Immature natural killer cell (primary cell): Measurements from ENCODE around the gene ADAMTS15. TPM values are rescaled to one million over a fixed set of nuclear protein-coding genes. Genes with fewer than 3 reads are reported as not detected.

Source experiments
- DNase-seq, 3 donors: peaks; one replicate each; pipeline ENCODE4 v3.0.0; 2022; ENCODE audit warnings: mixed read lengths in 1 of 3
- H3K27ac Mint-ChIP-seq, 6 donors: one replicate each; pipeline ENCODE4 v1.8.0; 2020; ENCODE audit warnings: mixed read lengths in 6 of 6, mild to moderate bottlenecking in 5 of 6, inconsistent platforms in 4 of 6, moderate library complexity in 3 of 6
- H3K27me3 Mint-ChIP-seq, 3 donors: one replicate each; pipeline ENCODE4 v1.8.0; 2020 to 2021; ENCODE audit warnings: low read depth in 3 of 3, mild to moderate bottlenecking in 3 of 3, mixed read lengths in 3 of 3, moderate library complexity in 3 of 3, inconsistent platforms in 1 of 3
- H3K36me3 Mint-ChIP-seq, 3 donors: one replicate each; pipeline ENCODE4 v1.8.0; 2020; ENCODE audit warnings: mixed read lengths in 3 of 3, inconsistent platforms in 2 of 3, mild to moderate bottlenecking in 2 of 3
- H3K4me1 Mint-ChIP-seq, 2 donors: one replicate each; pipeline ENCODE4 v1.8.0; 2020; ENCODE audit warnings: inconsistent platforms in 2 of 2, mild to moderate bottlenecking in 2 of 2, mixed read lengths in 2 of 2, moderate library complexity in 1 of 2
- H3K4me3 Mint-ChIP-seq, 5 donors: one replicate each; pipeline ENCODE4 v1.8.0; 2020; ENCODE audit warnings: mild to moderate bottlenecking in 5 of 5, mixed read lengths in 5 of 5, inconsistent platforms in 3 of 5, moderate library complexity in 3 of 5
- H3K9me3 Mint-ChIP-seq, 6 donors: one replicate each; pipeline ENCODE4 v1.8.0; 2020; ENCODE audit warnings: mild to moderate bottlenecking in 6 of 6, mixed read lengths in 6 of 6, inconsistent platforms in 4 of 6, moderate library complexity in 3 of 6
- polyA plus RNA-seq, 3 donors: library from polyadenylated mRNA; unstranded; fragments of 300-500 nt; fragmentation: Illumina TruSeq; gene quantifications; one replicate each; pipeline ENCODE4 v1.2.3, GENCODE V29; 2021

The ADAMTS15 gene
- polyA plus RNA-seq, 3 donors from 2014 or later, result not detected

DNA sequence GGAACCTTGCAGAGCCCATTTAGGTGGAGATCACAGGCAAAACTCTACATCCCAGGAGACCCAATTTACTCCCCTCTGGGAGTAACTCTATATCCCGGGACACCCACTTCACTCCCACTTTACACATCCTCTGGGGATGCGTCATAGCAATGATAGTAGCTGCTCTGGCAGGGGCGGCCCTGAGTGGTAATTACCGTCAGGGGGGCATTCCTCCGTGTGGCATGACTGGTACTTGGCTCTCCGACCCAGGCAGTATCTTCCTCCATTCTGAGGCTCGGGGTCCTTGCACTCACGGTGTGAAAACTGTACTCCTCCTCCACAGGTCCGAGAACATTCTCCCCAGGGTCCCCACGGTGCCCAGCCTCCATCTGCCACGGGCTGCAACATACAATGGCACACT lies 37.2 kb upstream of the ADAMTS15 start:
- no peak overlapping the region for H3K27ac Mint-ChIP-seq

DNA sequence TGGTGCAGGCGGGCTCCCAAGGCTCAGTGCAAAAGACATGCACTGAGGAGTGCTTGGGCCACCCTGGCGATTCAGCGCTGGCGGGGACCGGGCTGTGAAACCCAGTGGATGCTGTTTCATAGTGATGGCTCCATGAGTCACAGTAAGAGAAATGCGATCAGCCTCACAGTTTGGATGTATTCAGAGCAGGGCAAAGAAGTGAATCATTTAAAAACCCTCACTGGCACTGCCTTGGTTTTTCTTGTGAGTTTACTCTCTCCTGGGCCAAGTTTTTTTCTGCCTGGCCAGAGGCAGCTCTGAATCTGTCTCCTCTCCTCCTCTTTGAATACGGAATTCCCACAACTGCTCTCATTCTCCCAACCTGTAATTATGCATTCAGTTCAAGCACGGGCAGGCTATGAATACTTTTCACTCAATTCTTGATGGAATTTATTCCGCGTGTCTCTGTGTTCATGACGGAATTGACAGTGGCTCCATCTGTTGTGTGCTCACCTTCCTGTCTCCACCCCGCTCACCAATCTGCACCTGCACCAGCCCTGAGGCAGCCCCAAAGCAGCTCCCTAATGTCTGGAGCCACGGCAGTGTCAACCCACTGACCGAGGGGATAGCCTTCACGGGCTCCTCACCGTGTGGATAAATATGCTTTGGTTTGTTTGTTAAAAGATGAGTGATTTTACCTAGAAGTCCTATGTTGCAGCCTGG lies 34.9 kb upstream of the ADAMTS15 start:
- Mint-ChIP-seq H3K27ac (no peak overlapping the region), H3K4me3 (no peak overlapping the region), H3K4me1 (peaks cover 0 to 2% of the 10 kb centered on the region in 2 donors), H3K27me3 (peaks cover 0 to 7% (median 1%) of the 10 kb centered on the region in 3 donors), H3K36me3 (no peaks in the 10 kb centered on the region), H3K9me3 (peaks cover 0 to 2% (median 0%) of the 10 kb centered on the region in 6 donors)
- no peak for DNase-seq

More for the DNA sequence above, 37.2 kb upstream of the ADAMTS15 start:
- Mint-ChIP-seq H3K4me1 (peaks cover 2 to 4% of the 10 kb centered on the region in 2 donors), H3K9me3 (peaks cover 0 to 2% (median 0%) of the 10 kb centered on the region in 6 donors), H3K36me3 (no peaks in the 10 kb centered on the region), H3K27me3 (peaks cover 0 to 7% (median 1%) of the 10 kb centered on the region in 3 donors), H3K4me3 (no peak overlapping the region)
- DNase-seq, result no peak

DNA sequence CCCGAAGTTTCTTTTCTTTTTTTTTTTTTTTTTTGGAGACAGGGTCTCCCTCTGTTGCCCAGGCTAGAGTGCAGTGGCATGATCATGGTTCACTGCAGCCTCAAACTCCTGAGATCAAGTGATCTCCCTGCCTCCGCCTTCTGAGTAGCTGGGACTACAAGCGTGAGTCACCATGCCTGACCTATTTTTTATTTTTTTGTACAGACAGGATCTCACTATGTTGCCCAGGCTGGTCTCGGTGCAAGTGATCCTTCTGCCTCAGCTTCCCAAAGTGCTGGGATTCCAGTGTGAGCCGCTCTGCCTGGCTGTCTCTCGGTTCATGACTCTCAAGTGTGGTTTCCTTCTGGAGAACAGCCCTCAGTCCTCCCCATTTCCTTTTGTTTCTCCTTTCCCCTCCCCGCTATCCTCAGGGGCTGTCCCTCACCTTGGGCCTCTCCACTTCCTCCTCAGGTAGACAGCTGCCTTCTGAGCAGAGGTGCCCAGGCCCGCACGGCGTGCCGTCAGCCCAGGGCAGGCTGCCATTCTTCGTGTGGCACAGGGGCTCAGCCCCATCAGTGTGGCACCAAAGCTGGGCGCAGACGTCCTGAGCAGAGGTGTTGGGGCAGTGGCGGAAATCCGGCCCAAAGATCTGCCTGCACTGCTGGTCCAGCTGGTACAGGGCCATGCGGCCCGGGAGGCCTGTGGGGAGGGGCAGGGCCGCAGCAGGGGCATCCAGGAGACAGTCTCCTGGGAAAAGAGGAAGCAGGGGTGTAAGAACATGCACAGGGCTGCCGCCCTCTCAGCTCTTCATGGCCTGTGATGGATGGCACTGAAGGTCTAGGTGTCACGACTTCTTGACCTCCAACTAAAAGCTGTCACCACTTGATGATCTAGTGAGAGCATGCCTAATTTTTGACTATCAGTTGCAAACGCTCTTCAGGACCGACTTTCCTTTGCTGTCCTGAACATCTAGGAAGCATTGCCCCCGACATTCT lies 34.1 kb upstream of the ADAMTS15 start:
- Mint-ChIP-seq H3K27ac (peak overlapping the region in 1 of 6 donors; percentile 40), H3K4me1 (peaks cover 0 to 2% of the 10 kb centered on the region in 2 donors), H3K4me3 (no peak overlapping the region), H3K9me3 (no peaks in the 10 kb centered on the region), H3K36me3 (no peaks in the 10 kb centered on the region), H3K27me3 (peaks cover 0 to 5% (median 1%) of the 10 kb centered on the region in 3 donors)
- DNase-seq, result no peak

DNA sequence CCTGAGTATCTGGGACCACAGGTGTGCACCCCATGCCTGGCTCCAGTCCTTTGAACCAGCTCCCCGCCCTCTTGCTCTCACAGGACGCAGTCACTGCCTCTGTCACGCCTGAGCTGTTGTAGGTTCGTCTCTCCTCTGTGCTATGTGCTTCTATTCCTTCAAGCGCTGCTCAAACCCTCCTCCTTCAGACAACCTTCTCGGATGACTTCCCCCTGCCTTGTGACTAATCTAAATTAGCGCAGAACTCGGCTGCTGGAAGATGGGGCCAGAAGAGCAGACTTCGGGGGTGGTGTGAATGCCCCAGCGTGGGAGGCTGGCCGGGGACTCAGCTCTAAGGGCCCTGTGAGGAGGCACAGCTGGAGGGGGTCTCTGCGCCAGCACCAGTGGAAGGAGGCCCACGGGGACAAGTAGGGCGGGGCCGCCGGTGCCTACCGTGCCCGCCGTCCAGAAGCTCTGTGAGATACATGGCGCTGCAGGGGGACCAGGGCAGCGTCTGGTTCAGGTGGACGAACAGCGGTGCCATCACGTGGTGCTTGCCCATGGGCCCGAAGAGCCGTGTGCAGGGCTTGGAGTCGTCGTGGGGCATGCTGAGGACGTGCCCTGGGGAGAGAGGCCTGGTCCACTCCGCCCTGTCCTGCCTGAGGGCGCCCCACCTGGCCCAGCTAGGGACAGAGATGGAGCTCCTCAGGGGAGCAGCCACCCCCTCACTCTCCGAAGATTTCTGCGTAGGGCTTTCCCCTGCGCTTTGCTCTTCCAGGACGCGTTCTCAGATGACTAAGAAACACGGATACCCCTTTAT lies 32.5 kb upstream of the ADAMTS15 start:
- Mint-ChIP-seq H3K4me3 (no peak overlapping the region), H3K4me1 (peaks cover 0 to 2% of the 10 kb centered on the region in 2 donors), H3K36me3 (no peaks in the 10 kb centered on the region), H3K27ac (no peak overlapping the region), H3K27me3 (peaks cover 0 to 5% (median 1%) of the 10 kb centered on the region in 3 donors), H3K9me3 (no peaks in the 10 kb centered on the region)
- DNase-seq, result no peak

DNA sequence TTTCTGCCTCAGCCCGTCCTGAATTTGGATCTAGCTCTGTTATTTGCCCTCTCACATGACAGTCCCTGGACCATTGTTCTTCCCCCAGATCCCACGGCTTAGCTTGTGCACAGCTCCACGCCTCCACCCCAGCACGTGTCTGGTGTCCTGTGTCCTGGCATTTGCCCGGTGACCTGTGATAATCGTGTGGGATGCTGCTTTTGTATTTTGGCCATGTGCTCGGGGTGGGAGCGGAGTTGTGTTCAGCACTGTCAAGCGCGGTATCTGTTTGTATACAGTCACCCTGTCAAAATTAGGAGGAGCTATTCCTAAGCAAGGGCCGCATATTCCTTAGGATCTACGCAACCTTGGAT lies 31.9 kb upstream of the ADAMTS15 start:
- Mint-ChIP-seq H3K4me3 (no peak overlapping the region), H3K4me1 (peaks cover 0 to 2% of the 10 kb centered on the region in 2 donors), H3K36me3 (no peaks in the 10 kb centered on the region), H3K27ac (no peak overlapping the region), H3K9me3 (no peaks in the 10 kb centered on the region), H3K27me3 (peaks cover 0 to 3% (median 1%) of the 10 kb centered on the region in 3 donors)
- DNase-seq, result no peak

DNA sequence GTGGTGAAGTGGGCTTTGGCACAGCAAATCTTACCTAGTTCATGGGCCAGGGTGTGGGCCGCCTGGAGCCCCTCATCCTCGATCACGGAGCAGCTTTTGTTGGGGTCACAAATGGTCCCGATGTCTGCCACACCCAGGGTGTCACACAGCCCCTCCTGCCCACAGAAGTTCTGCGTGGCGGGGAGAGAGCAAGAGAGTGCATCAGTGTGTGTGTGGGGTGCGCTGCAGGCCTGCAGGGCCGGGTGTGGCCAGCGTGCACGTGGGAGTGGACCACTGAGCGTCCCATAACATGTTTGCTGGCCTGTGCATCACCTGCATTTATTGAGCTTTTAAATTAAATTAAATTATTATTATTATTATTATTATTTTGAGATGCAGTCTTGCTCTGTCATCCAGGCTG lies 31.5 kb upstream of the ADAMTS15 start:
- DNase-seq, result no peak
- H3K9me3 Mint-ChIP-seq, result no peaks in the 10 kb centered on the region
- H3K27ac Mint-ChIP-seq, result no peak overlapping the region
- no peak overlapping the region for H3K4me3 Mint-ChIP-seq
- peaks cover 1 to 3% (median 1%) of the 10 kb centered on the region in 3 donors for H3K27me3 Mint-ChIP-seq
- H3K36me3 Mint-ChIP-seq, result no peaks in the 10 kb centered on the region
- peaks cover 0 to 2% of the 10 kb centered on the region in 2 donors for H3K4me1 Mint-ChIP-seq

DNA sequence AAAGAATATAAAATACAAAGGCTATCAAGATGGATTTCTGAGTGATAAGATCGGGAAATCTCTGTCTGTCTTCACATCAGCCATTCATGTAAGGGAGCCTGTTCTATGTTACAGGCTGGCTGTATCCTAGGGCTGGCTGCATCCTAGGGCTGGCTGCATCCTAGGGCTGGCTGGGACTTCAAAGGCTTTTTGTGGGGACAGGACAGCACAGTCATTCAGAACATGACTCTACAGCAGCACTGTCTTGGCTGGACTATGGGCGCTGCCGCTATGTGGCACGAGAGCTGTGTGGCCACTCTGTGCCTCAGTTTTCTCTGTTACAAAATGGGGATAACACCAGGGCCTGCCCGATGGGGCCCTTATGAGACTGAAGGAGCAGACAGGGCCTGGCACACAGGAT lies 30.2 kb upstream of the ADAMTS15 start:
- no peaks in the 10 kb centered on the region for H3K36me3 Mint-ChIP-seq
- H3K27ac Mint-ChIP-seq, result no peak overlapping the region
- H3K9me3 Mint-ChIP-seq, result no peaks in the 10 kb centered on the region
- peaks cover 0 to 2% of the 10 kb centered on the region in 2 donors for H3K4me1 Mint-ChIP-seq
- H3K4me3 Mint-ChIP-seq, result no peak overlapping the region
- peaks cover 1 to 6% (median 4%) of the 10 kb centered on the region in 3 donors for H3K27me3 Mint-ChIP-seq
- DNase-seq, result no peak

DNA sequence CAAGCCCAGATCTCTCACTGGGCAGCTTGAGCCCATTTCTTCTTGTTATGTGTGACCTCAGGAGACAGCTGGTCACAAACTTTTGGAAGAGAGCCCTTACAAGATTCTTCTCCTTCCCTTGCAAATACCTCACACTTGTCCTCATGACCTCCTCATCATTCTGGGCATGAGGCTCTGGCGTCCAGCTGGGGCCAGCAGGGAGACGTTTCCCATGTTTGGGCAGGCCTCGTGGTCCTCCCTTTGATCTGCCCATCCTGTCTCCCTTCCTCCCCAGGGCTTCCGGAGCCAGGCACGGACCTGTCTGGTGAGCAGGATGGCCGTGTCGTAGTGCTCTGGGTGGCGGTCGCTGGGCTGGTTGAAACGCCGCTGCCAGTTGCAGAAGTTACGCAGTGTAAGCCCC lies 29.7 kb upstream of the ADAMTS15 start:
- DNase-seq, result no peak
- H3K27me3 Mint-ChIP-seq, result peaks cover 1 to 6% (median 4%) of the 10 kb centered on the region in 3 donors
- no peak overlapping the region for H3K27ac Mint-ChIP-seq
- H3K36me3 Mint-ChIP-seq, result no peaks in the 10 kb centered on the region
- H3K4me3 Mint-ChIP-seq, result no peak overlapping the region
- peaks cover 0 to 2% of the 10 kb centered on the region in 2 donors for H3K4me1 Mint-ChIP-seq
- H3K9me3 Mint-ChIP-seq, result no peaks in the 10 kb centered on the region

DNA sequence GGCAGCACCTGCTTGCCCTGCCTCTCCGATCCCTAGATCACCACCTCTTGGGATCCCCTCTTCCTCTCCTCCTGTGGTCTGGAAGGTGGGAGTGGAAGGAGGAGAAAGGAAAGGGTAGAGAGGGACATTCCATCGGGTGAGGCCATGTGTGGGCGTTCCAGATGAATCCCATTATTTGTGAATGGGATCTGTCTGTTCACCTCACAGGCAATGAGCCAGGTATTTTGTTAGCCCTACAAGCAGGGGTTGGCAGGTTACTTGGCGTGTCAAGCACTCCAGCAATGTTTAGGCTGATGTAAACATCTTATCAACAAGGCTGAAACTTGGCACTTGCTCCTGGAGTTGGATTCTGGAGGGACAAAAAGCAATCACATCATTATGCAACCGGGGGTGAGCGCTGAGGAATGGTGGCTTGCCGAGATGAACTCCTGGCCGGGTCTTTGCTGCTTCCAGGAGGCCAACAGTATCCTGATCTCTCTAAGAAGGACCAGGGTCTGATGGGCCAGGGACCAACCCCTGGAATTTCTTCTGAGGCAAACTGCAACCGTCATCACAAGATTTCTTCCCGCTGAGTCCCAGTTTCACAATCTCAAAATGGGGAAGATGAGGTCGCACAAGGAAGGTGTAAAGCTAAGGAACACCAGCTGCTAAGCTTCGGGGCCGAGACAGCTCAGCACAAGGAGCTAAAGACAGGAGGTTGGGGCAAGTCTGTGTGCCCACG lies 27.8 kb upstream of the ADAMTS15 start:
- Mint-ChIP-seq H3K9me3 (no peaks in the 10 kb centered on the region), H3K27ac (no peak overlapping the region), H3K36me3 (no peaks in the 10 kb centered on the region), H3K27me3 (peaks cover 0 to 7% (median 5%) of the 10 kb centered on the region in 3 donors), H3K4me1 (no peaks in the 10 kb centered on the region), H3K4me3 (no peak overlapping the region)
- DNase-seq, result no peak

DNA sequence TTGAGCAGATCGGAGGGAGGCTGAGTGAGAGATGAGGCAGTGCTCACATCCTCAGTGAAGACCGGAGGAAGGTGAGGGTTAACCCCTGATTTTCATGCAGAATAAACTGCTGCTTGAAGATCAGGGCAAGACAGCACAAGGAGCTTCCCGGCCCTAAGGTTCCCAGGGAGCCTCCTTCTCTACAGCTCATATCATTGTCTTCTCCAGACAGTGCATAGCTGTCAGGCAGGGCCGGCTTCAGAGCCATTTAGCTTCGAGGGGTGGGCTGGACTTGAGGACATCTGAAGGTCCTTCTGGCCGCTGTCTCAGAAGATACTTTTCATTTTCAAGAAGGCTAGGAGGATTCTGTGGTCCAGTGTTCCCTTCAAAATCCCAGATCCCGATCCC lies 27.3 kb upstream of the ADAMTS15 start:
- no peak for DNase-seq
- no peaks in the 10 kb centered on the region for H3K36me3 Mint-ChIP-seq
- no peak overlapping the region for H3K27ac Mint-ChIP-seq
- no peak overlapping the region for H3K4me3 Mint-ChIP-seq
- H3K27me3 Mint-ChIP-seq, result peaks cover 0 to 8% (median 5%) of the 10 kb centered on the region in 3 donors
- H3K4me1 Mint-ChIP-seq, result no peaks in the 10 kb centered on the region
- no peaks in the 10 kb centered on the region for H3K9me3 Mint-ChIP-seq

DNA sequence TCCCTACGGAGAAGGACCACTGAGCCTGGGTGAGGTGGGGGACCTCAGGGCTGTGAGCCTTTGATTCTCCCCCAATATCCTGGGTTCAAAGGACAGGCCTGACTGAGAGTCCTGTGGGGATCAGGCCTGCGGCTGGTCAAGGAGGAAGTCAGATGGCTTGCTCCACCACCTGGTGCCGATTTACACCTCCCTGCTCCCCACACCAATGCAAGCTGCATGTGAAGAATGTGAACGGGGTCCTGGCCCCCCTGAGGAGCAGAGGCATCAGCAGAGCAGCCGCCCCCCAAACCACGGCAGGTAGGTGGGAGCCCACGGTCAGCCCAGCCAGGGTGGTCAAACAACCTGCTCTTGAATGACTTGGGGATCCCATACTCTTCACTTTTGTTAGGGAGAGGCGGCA lies 26.7 kb upstream of the ADAMTS15 start:
- Mint-ChIP-seq H3K36me3 (no peaks in the 10 kb centered on the region), H3K4me1 (peaks cover 0 to under 1% of the 10 kb centered on the region in 2 donors), H3K27ac (no peak overlapping the region), H3K9me3 (no peaks in the 10 kb centered on the region), H3K4me3 (no peak overlapping the region), H3K27me3 (peaks cover 2 to 13% (median 6%) of the 10 kb centered on the region in 3 donors)
- DNase-seq, result no peak

DNA sequence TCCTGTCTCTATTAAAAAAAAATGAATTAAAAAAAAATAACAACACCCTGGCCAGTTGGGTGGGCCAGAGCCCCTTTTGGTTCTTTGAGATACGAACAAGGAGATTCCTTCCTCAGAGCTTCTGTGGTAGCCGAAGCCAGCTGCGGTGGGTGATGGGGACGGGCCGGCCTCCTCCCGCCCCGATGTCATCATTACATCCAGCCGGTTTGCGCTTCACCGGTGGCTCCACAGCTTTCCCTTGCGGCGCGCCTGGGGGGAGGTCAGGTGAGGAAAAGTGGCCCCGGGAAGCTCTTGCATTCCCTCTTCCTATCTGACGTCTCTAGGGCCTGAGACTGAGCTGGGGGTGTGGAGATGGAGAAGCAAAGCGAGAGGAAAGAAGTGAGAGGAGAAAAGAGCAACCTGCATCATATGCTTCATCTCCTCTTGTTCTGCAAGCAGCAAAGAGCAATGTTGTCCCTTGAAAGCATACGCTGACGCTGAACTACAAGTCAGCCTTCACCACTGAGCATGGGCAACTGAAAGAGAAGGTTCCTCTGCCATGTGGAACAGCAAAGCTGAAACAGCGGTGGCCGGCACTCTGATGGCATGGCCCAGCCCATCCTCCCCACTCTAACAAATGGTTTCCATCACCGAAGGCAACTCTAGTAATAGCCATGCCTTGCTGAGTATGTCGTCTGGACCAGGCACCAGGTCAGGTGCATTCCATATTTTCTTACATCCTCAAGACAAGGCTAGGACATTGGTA lies 26.0 kb upstream of the ADAMTS15 start:
- peaks cover 3 to 18% (median 9%) of the 10 kb centered on the region in 3 donors for H3K27me3 Mint-ChIP-seq
- DNase-seq, result no peak
- H3K9me3 Mint-ChIP-seq, result no peaks in the 10 kb centered on the region
- H3K36me3 Mint-ChIP-seq, result no peaks in the 10 kb centered on the region
- no peak overlapping the region for H3K4me3 Mint-ChIP-seq
- no peak overlapping the region for H3K27ac Mint-ChIP-seq
- H3K4me1 Mint-ChIP-seq, result peaks cover 5 to 7% of the 10 kb centered on the region in 2 donors
